Smooth muscle cell (in vitro differentiated cells): ENCODE results near the gene PHLDB1. TPM values are rescaled to one million over a fixed set of nuclear protein-coding genes. Genes with fewer than 3 reads are reported as not detected.
"Not testable (repeated sequence)": the region's sequence is repeated elsewhere in the genome, so short reads cannot be mapped to it uniquely, and the experiment has no call there.

Experiments
- DNase-seq: peaks from one replicate; lab custom pipeline; 2025; ENCODE audit not compliant: unreplicated experiment; lab: John Stamatoyannopoulos, UW
- H2AFZ ChIP-seq: fragments of 200-600 bp; sonication (generic); 2 replicates; pipeline ENCODE4 v1.6.0; 2016; ENCODE audit warnings: antibody characterized with exemption, low read depth, mild to moderate bottlenecking
- H3F3A ChIP-seq: fragments of 200-600 bp; sonication (generic); 2 replicates; pipeline ENCODE4 v1.6.0; 2017; ENCODE audit warnings: antibody characterized with exemption, low read depth
- H3K27ac ChIP-seq: fragments of 200-600 bp; sonication (generic); 2 replicates; pipeline ENCODE4 v1.5.1; 2016; ENCODE audit warnings: low read depth, mild to moderate bottlenecking
- H3K27me3 ChIP-seq: fragments of 200-600 bp; sonication (generic); 2 replicates; pipeline ENCODE4 v1.6.1; 2016; ENCODE audit warnings: low read depth, mild to moderate bottlenecking
- H3K36me3 ChIP-seq: fragments of 200-600 bp; sonication (generic); 2 replicates; pipeline ENCODE4 v1.5.1; 2016; ENCODE audit warnings: low read depth
- H3K4me1 ChIP-seq: fragments of 200-600 bp; sonication (generic); 2 replicates; pipeline ENCODE4 v1.5.1; 2016; ENCODE audit warnings: low read depth
- H3K4me2 ChIP-seq: fragments of 200-600 bp; sonication (generic); 2 replicates; pipeline ENCODE4 v1.6.0; 2016; ENCODE audit warnings: mild to moderate bottlenecking
- H3K4me3 ChIP-seq: fragments of 200-600 bp; sonication (generic); 2 replicates; pipeline ENCODE4 v1.5.1; 2016; ENCODE audit warnings: mild to moderate bottlenecking
- H3K79me2 ChIP-seq: fragments of 200-600 bp; sonication (generic); 2 replicates; pipeline ENCODE4 v1.6.0; 2016; ENCODE audit warnings: low read depth, mild to moderate bottlenecking
- H3K9ac ChIP-seq: fragments of 200-600 bp; sonication (generic); 2 replicates; pipeline ENCODE4 v1.6.0; 2016; ENCODE audit warnings: low read depth
- H3K9me3 ChIP-seq: fragments of 200-600 bp; sonication (generic); replicated peaks from 2 replicates; pipeline ENCODE4 v1.5.1; 2016; ENCODE audit warnings: low read depth
- H4K20me1 ChIP-seq: fragments of 200-600 bp; sonication (generic); 2 replicates; pipeline ENCODE4 v1.6.0; 2016; ENCODE audit warnings: low read depth
- CTCF ChIP-seq: fragments of 200-600 bp; sonication (generic); IDR thresholded peaks from 2 replicates; pipeline ENCODE4 v1.5.1; 2017; ENCODE audit warnings: borderline replicate concordance, mild to moderate bottlenecking, antibody characterized with exemption; ENCODE audit not compliant: insufficient read depth, poor library complexity, severe bottlenecking
- WGBS: methylation state at CpG from one replicate; pipeline ENCODE4 v1.1.7; 2016; ENCODE audit warnings: low lambda C conversion rate; 5-methylcytosine and 5-hydroxymethylcytosine counted together
- polyA plus RNA-seq: library from polyadenylated mRNA; unstranded; fragments of >200 nt; fragmentation: Nextera tagmentation; extraction: Ambion mirVana; gene quantifications from 2 replicates; pipeline ENCODE4 v1.2.1, GENCODE V29; 2016
- total RNA-seq: library from RNA; depleted of rRNA; stranded (reverse); fragments of >200 nt; gene quantifications from 2 replicates; pipeline ENCODE4 v1.2.3, GENCODE V29; 2014

The PHLDB1 gene
- total and polyA plus RNA-seq, 2 experiments from 2014 or later, result 86.0 to 89.0 TPM

GRCh38 chr11:118610225-118610772 is 2.9 kb downstream of the PHLDB1 start:
- Histone ChIP-seq H3K79me2 (peaks cover 40% of the 10 kb centered on the region), H3K4me2 (peak overlapping the region; percentile 96), H3K9ac (peak overlapping the region; percentile 98), H2AFZ (no peak overlapping the region), H3K27me3 (peaks cover 3% of the 10 kb centered on the region), H3K36me3 (no peaks in the 10 kb centered on the region), H3K9me3 (no peaks in the 10 kb centered on the region), H3K27ac (peak overlapping the region; percentile 99), H3K4me1 (peaks cover 51% of the 10 kb centered on the region), H3K4me3 (peak overlapping the region; percentile 73), H4K20me1 (peaks cover 5% of the 10 kb centered on the region), H3F3A (peaks cover 14% of the 10 kb centered on the region)
- no peak for TF ChIP-seq CTCF
- WGBS, result 14% methylated on average over 20 of the region's 42 CpGs
- DNase-seq, result no peak

GRCh38 chr11:118610773-118611432 is 3.5 kb downstream of the PHLDB1 start:
- DNase-seq, result peak; percentile 52
- Histone ChIP-seq H3K4me1 (peaks cover 51% of the 10 kb centered on the region), H3K36me3 (no peaks in the 10 kb centered on the region), H3K27me3 (peaks cover 3% of the 10 kb centered on the region), H3K79me2 (peaks cover 40% of the 10 kb centered on the region), H3K27ac (peak overlapping the region; percentile 99), H3K9me3 (no peaks in the 10 kb centered on the region), H3K4me2 (peak overlapping the region; percentile 96), H2AFZ (no peak overlapping the region), H3K9ac (peak overlapping the region; percentile 98), H3K4me3 (peak overlapping the region; percentile 73), H3F3A (peaks cover 11% of the 10 kb centered on the region), H4K20me1 (peaks cover 5% of the 10 kb centered on the region)
- 5% methylated on average over 42 of the region's 54 CpGs for WGBS
- TF ChIP-seq CTCF, result peak; percentile 87

GRCh38 chr11:118611433-118611795 is 4.0 kb downstream of the PHLDB1 start:
- H3K27me3 ChIP-seq, H3F3A ChIP-seq, H2AFZ ChIP-seq, DNase-seq, H3K9ac ChIP-seq, H3K9me3 ChIP-seq, H4K20me1 ChIP-seq, H3K36me3 ChIP-seq: not testable (repeated sequence)
- 88% methylated on average over 19 of the region's 19 CpGs for WGBS
- peaks cover 40% of the 10 kb centered on the region for H3K79me2 ChIP-seq
- peak overlapping the region; percentile 96 for H3K4me2 ChIP-seq
- H3K4me3 ChIP-seq, result peak overlapping the region; percentile 73
- peaks cover 51% of the 10 kb centered on the region for H3K4me1 ChIP-seq
- peak overlapping the region; percentile 99 for H3K27ac ChIP-seq

- peak overlapping the region; percentile 77 for H3K27ac ChIP-seq
- TF ChIP-seq CTCF, result no peak
- no peak overlapping the region for H2AFZ ChIP-seq
- H3K79me2 ChIP-seq, result peaks cover 40% of the 10 kb centered on the region
- peak overlapping the region; percentile 2 for H3K4me3 ChIP-seq
- H4K20me1 ChIP-seq, result peaks cover 5% of the 10 kb centered on the region
- peaks cover 5% of the 10 kb centered on the region for H3F3A ChIP-seq
- peak overlapping the region; percentile 96 for H3K4me2 ChIP-seq
- peaks cover 3% of the 10 kb centered on the region for H3K27me3 ChIP-seq
- H3K4me1 ChIP-seq, result peaks cover 47% of the 10 kb centered on the region
- WGBS, result 28% methylated on average over 7 of the region's 7 CpGs
- H3K9me3 ChIP-seq, result no peaks in the 10 kb centered on the region
- H3K36me3 ChIP-seq, result no peaks in the 10 kb centered on the region
- no peak for DNase-seq
- H3K9ac ChIP-seq, result peak overlapping the region; percentile 24
Observed at GRCh38 chr11:118612378-118612777, 5.0 kb downstream of the PHLDB1 start.
